NCI-H526 (cell line): ENCODE measurements around the gene ARMC12.
A peak's percentile ranks its signal among the peaks of the same experiment; 100 is the strongest.
"Not testable (repeated sequence)": the region's sequence is repeated elsewhere in the genome, so short reads cannot be mapped to it uniquely, and the experiment has no call there.

Experiments used
- DNase-seq, 2 experiments: peaks; one replicate each; lab custom pipeline; 2025; lab: John Stamatoyannopoulos, UW

ARMC12 gene, protein sequence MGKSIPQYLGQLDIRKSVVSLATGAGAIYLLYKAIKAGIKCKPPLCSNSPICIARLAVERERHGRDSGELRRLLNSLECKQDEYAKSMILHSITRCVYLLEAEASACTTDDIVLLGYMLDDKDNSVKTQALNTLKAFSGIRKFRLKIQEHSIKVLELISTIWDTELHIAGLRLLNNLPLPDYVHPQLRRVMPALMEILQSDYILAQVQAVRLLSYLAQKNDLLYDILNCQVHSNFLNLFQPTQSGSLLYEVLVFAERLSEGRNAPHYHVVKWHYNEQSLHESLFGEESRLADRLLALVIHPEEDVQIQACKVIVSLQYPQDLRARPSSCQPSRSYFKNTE

DNA sequence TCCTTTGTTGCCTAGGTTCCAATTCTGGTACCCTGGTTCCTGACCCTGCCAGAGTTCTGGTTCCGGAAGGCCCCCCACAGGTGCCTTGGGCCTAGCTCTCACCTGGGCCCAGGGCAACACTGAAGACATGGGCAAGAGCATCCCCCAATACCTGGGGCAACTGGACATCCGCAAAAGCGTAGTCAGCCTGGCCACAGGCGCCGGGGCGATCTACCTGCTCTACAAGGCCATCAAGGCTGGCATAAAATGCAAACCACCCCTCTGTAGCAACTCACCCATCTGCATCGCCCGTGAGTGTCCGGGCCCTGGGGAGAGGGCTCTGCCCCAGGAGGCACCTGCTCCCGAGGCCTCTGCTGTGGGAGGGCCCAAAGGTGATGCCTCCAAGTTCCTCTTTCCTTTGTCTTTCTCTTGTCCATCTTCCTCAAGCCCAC is at the start of gene ARMC12:
Gene ARMC12 (plus strand): TSS at position 51 of the 431 bp plus-strand sequence. CDS start 77 bp downstream, at position 128.
- DNase-seq, result no peak

DNA sequence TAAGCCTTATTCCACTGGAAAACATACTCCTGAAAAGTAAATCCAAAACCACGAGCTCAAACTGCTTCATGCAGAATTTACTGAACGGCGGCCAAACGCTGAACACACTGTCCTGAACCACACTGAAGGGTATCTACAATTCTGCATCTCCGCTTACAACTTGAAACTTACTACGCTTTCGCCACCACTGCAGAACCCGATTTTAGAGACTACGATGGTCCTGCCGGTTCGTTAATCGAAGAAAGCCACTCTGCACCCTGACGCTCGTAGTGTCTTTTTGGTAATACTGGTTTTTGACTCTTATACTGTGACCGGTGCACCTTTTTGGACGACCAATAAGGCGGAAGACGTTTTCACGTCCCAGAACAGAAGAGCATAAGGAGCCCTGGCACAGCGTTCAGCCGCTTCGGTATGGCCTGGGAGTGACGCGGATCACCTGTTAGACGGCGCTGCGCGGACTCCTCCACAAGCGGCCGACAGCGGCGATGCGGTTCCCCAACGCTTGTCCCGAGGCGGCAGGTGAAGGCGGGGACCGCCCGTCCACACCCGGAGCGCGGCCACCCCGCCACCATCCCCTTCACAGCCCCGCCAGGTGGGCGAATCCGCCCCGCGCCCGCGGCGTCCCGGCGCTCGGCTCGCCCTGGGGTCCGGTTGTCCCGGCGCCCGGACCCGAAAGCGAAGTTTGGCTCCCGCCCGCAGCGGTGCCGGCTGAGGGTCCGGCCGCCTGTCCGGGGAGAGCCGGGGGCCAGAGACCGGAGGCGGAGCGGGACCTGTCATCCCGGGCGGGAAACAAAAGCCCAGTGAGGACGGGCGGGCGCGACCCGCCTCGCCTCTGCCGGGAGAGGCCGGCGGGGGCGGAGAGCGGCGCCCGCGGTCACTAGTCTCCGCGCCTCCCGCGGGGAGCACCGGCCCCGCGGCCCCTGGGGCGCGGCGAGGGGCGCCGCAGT is 48.9 kb upstream of the ARMC12 start:
- DNase-seq, result peak; percentile 54 to 83

DNA sequence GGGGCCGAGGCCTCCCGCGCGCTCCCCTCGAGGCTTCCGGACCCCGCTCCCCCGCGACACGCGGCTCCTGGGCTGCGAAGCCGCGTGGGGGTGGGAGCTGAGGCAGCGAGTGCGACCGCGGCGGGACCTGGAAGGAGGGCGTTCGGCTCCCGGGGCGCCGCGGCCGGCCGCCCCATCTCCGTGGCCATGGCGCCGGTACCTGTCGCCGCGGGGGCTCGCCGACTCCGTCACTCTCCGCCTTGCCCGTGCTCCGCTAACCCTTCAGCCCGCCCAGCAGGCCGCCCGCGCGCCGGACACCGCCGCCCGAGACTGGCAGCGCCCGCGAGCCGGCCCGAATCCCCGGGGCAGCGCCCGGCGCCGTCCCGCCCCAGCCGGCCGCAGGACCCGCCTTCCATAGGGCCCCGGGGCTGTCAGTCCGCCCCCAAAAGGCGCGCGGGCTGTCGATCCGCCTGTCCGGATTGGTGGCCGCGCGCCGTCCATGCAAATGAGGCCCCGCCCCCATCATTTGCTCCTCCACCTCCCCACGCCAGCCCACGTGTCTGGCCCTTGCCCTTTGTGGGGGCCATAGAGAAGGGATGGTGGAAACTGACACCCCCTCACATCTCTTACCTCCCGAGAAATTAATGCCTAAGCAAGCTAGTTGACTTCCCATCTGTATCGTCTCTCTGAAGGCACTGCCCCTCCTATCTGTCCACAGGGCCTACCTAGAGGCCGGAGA is 48.1 kb upstream of the ARMC12 start, which contains the start of gene FKBP5:
Gene FKBP5 (minus strand): TSS at position 311 of the 718 bp plus-strand sequence. CDS start 46,091 bp downstream, outside the sequence.
- DNase-seq, result peak; percentile 65 to 95

DNA sequence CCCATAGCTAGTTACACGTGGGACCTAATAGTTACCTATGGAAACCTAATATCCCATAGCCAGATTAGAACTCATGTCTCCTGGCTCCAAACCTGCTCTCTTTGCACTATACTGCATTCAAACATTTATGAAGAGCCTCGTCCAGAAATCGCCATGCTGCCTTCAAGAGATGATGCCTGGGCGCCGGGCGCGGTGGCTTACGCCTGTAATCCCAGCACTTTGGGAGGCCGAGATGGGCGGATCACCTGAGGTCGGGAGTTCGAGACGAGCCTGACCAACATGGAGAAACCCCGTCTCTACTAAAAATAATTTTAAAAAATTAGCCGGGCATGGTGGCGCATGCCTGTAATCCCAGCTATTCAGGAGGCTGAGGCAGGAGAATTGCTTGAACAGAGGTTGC is 46.8 kb upstream of the ARMC12 start:
- DNase-seq, result not testable (repeated sequence)

DNA sequence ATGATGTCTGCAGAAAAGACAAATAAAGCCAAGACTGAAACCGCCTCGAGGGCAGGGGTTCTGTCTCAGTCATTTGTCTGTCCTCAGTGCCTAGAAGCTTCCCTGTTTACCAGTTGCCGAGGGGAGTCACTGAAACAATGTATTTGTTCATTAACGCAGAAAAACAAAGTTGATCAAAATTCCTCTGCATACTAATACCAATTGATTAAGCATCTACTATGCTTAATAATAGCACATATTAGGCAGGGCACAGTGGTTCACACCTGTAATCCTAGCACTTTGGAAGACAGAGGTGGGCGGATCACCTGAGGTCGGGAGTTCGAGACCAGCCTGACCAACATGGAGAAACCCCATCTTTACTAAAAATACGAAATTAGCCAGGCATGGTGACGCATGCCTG is 46.3 kb upstream of the ARMC12 start:
- no peak for DNase-seq

DNA sequence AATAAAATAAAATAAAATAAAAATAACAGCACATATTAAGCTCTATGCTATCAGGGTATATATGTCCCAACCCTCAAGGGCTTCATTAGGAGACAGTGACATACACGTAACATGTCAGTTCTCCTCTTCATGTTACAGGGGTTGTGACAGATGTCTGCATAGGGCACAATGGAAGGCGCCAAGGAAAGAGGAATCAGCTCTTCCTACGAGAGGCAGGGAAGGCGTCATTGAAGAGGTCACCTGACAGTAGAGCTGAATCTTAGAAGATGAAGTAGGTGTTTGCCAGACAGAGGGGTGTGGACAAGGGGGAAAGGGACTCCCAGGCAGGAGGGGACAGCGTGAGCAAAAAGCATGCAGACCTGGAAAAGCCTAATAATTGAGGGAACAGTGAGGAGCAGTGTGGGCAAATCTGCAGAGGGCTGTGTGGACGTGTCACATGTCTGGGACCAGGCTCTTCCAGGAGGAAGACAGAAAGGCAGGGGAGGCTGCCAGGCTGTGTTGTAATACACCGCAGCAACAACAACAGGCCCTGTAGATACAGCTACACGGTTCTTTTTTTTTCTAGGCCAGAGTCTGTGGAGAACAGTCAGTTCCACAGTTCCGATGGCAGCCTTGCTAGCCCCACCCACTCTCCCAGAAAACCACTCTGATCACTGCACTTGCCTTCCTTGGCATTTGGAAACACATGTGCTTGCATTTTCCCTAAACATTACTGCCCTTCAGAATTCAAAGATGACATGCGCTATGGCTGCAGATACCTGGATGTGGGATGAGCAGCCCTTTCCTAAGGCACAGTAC is 45.6 kb upstream of the ARMC12 start:
- DNase-seq, result no peak

DNA sequence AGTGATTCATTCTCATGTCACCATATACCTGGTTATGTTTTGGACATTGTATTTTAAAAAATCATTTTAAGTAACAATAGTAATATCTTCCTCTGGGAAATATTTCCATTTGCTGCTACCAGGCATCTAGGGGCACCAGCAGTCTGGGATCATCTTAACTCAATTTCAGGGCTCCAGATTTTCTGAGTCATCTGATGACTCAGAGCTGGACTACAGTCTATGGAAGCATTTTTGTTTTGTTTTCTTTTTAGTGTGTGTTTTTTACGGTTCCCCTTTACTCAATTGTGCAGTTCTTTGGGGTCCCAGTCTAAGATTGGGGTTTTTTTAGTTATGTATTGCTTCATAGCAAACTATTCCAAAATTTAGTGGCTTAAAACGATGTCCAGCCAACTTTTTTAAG is 42.4 kb upstream of the ARMC12 start:
- no peak for DNase-seq

DNA sequence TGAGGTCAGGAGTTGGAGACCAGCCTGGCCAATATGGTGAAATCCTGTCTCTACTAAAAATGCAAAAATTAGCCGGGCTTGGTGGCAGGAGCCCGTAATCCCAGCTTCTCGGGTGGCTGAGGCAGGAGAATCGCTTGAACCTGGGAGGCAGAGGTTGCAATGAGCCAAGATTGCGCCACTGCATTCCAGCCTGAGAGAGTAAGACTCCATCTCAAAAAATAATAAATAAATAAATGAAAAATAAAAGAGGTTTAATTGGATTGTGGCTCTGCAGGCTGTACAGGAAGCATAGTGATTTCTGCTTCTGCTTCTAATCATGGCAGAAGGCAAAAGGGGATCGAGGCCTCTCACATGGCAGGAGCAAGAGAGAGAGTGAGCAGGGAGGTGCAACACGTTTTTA is 38.4 kb upstream of the ARMC12 start:
- not testable (repeated sequence) for DNase-seq

DNA sequence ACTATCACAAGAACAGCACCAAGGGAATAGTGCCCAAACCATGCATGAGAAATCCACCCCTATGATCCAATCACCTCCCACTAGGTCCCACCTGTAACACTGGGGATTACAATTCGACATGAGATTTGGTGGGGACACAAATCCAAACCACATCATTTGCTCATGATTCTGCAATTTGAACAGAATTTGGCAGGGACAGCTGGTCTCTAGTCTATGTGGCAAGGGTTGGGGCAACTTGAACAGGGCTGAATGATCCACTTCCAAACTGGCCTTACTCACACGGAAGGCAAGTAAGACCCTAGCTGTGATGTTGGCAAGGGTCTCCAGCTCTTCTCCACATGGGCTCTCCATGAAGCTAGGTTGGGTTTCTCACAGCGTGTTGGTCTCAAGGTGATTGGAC is 38.0 kb upstream of the ARMC12 start:
- DNase-seq, result no peak

DNA sequence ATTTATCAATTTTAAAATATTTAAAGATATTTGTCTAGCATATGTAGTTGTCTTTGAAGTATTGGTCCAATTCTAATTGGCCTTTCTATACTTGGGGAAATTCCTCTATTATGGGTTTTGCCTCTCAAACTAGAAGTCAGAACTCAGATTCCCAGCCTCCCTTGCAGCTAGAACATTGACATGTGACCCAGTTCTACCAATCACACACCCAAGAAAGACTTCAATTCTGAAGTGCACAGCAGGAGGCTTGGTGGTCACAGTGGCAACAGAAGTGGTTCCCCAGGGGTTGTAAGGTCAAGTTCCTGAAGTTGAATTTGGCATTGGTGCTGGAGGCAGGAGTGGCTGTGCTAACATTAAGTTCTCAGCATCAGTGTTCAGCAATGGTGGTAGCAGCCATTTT is 33.3 kb upstream of the ARMC12 start:
- DNase-seq, result no peak

DNA sequence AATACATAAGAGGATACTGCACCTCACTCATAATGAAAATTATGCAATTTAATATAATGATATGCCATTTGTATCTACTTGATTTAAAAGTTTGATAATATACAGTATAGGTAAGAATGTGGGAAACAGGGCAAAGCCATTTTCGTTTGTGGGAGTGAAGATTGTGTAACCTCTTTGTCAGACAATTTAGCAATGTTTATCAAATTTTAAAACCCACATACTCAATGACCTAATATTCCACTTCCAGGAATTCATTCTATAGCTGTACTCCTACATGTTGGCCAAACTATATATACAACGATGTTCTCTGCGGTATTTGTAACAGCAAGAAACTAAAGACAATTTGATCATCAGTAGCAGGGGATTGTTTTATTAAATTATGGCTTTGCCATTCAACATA is 30.4 kb upstream of the ARMC12 start:
- no peak for DNase-seq

DNA sequence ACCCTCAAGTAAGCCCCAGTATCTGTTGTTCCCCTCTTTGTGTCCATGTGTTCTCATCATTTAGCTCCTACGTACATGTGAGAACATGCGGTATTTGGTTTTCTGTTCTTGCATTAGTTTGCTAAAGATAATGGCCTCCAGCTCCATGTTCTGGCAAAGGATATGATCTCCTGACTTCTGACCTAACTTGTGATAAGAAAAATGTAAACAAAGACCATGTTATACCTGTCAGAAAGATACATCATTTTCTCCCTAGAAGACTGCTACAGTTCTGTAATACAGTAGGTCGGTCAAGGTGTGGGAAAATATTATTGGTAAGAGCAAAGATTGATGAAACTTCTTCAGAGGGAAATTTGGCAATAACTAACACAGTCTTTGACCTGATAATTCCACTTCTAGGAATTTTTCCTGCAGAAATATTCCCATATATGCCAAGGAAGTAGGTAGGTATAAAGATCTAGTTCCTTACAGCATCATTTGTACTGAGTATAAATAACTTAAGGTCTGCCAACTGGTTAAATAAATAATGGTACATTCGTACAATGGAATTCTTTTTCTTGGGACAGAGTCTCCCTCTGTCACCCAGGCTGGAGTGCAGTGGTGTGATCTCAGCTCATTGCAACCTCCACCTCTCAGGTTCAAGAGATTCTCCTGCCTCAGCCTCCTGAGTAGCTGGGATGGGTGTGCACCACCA is 29.0 kb upstream of the ARMC12 start:
- no peak for DNase-seq

DNA sequence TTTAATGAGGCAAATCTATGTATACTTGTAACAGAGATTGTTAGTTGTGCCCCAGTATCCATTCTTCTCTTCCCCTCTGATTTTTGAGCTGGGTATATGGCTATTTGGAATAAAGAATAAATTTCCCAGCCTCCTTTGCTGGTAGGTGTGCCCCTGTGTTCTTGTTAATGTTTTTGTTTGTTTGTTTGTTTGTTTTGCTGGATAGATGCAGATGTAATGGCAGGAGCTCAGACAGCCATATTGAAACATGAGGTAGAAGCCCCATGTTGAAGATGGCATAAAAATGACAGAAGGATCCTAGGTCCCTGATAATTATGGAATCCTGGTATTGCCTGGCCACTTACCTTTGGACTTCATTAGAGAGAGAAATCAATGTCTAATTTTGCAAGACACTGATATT is 28.2 kb upstream of the ARMC12 start:
- DNase-seq, result no peak

DNA sequence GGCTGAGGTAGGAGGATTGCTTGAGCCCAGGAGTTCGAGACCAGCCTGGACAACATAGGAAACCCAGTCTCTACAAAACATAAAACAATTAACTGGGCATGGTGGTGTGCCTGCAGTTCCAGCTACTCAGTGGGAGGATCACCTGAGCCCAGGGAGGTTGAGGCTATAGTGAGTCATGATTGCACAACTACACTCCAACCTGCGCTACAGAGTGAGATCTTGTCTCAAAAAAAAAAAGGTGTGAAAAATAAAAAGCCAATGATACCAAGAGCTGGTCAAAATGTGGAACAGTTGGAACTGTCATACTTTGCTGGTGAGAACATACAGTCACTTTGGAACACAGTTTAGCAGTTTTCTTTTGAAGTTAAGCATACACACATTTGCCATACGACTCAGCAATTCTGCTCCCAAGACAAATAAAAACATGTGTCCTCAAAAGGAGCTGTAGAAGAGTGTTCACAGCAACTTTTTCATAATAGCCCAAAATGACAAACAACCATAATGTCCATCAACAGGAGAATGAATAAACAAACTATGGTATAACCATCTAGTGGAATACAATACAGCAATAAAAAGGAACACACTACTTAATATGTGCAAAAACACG is 26.5 kb upstream of the ARMC12 start:
- DNase-seq, result no peak

DNA sequence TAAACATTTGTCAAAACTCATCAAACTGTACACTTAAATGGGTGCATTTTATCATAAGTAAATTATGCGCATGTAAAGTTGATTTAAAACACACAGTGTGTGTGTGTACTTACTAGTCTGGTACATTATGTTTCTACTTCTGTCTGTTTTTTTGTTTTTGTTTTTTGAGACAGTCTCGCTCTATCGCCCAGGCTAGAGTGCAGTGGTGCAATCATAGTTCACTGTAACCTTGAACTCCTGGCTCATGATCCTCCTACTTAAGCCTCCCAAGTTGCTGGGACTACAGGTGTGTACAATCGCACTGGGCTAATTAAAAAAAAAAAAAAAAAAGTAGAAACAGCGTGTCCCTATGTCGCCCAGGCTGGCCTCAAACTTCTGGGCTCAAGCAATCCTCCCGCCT is 25.1 kb upstream of the ARMC12 start:
- DNase-seq, result no peak

DNA sequence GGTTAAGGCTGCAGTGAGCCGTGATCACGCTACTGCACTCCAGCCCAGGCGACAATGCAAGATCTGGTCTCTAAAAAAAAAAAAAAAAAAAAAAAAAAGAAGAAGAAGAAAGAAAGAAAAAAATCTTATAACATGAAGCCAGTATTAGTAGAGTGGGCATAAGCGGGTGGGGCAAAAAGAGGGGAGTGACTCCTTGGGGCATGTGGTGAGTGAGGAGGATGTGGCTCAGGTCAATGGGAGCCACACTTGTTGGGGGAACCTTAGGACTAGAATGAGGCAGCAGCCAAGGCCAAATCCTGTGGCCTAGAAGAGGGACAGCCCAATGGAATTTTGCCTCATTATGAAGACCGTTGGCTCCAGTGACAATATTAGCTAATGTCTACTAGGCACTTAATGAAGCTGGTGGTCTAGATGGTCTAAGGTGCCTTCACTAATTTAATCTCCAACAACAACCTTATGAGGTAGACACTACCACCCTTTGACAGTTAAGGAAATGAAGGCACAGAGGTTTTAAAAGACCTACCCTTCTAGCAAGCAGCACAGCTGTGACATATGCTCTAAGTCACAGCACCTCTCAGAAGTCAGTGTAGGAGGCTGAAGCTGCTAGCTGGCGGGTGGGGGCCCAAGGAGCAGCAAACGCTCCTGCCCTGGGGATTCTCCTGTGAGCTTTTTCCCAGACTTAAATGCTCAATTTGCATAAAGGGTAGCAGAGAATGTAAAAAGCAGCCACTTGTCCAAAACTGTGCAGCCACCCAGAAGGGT is 23.6 kb upstream of the ARMC12 start:
- DNase-seq, result peak in 1 of 2 experiments; percentile 23

DNA sequence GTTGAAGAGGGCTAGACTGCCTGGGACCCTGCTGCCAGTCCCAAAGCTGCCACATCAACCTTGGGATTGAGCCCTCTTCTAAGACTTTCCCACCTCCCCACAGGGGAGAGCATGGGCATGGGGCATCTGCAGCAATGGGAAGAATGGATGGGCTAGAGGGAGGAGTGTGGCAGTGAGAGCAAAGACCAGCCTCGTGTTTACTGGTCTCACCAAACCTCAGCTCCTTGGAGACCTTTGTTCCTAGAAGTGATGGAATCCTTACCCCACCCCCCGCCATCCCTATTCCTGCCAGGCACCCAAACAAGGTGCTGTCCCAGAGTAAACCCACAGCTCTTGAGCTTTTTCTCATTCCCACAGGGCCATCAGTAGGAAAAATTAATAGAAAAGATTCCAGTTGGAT is 20.0 kb upstream of the ARMC12 start:
- no peak for DNase-seq

DNA sequence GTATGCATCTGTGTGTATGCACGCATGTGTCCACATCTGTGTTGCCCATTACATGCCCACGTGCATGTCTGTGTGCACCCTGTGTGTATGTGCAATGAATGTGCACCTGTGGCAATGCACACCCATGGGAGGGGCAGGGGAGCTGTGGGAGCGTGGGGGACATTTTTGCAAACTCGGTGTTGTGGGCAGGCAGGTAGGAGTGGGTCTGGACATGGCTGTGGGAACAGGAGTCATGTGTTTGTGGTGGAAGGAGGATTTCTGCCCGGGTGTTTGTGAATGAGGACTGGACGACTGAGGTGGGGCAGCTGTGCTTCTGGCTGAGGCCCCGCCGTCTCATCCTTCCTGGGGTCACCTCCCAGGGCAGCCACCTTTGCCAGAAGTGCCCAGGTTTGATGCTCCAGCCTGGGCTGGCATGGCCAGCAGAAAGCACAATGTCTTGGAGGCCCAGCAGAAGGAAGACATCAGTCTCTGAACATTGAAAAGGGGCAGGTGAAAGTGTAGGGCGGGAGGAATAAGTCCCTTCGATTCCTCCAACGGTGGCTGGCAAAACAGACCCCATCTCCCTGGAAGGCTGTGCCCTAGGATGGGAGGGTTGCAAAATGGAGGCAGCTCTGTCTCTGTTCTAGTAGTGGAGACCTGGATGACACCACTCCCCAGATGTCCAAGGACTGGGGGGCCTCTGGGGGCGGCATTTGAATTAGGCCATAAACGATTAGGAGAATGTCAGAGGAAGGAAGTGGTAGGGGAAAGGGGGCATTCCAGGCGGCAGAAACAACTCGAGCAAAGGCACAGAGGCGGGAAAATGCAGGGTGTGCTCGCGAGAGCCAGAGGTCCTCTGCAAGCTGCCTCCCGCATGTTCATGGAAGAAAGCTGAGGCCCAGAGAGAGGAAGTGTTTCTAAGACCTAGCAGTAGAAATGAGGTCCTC is 19.1 kb upstream of the ARMC12 start:
- DNase-seq, result no peak

DNA sequence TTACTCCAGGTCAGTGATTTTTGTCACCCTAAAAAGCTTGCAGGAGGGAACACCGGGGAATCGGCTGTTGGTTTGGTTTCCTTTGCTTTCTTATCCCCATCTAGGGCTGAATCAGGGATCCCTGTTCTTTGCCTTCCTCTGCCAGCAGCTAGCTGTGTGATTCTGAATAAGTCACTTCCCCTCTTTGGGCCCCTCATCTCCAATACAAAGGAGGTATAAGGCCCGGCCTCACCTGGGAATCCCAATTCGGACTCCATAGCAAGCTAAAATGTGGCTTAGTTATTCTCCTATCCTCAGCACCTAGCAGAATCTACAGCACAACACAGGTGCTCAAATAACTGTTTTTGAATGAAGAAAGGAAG is 18.5 kb upstream of the ARMC12 start:
- DNase-seq, result no peak
